ENCODE measurements around the gene LCAT. TPM values are rescaled to one million over a fixed set of nuclear protein-coding genes. Genes with fewer than 3 reads are reported as not detected.

Gene LCAT, protein sequence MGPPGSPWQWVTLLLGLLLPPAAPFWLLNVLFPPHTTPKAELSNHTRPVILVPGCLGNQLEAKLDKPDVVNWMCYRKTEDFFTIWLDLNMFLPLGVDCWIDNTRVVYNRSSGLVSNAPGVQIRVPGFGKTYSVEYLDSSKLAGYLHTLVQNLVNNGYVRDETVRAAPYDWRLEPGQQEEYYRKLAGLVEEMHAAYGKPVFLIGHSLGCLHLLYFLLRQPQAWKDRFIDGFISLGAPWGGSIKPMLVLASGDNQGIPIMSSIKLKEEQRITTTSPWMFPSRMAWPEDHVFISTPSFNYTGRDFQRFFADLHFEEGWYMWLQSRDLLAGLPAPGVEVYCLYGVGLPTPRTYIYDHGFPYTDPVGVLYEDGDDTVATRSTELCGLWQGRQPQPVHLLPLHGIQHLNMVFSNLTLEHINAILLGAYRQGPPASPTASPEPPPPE
- total RNA-seq (10 to 100 TPM in 1 of 2 donors, 1 to 10 TPM in 1; 8.4 to 43.9 TPM), polyA plus RNA-seq (10 to 100 TPM; 11.8 to 32.1 TPM)
- long read RNA-seq, donor 1, transcript LCAT-204 (5 exons, 1,240 nt): major isoform, 5 of 13 reads
- long read RNA-seq, donor 1, partial matches to known transcripts: 6 of 13 reads
- long read RNA-seq, donor 1, other reads (novel, unspliced or antisense): 0 of 13 reads
- long read RNA-seq, donor 2, partial matches to known transcripts: 0 of 2 reads
- long read RNA-seq, donor 2, other reads (novel, unspliced or antisense): 0 of 2 reads
- long read RNA-seq, donor 3, transcript LCAT-204 (5 exons, 1,240 nt): major isoform, 5 of 5 reads
- long read RNA-seq, donor 3, partial matches to known transcripts: 0 of 5 reads
- long read RNA-seq, donor 3, other reads (novel, unspliced or antisense): 0 of 5 reads
- long read RNA-seq, donor 4, partial matches to known transcripts: 0 of 4 reads
- long read RNA-seq, donor 4, other reads (novel, unspliced or antisense): 0 of 4 reads
- long read RNA-seq, donor 5, partial matches to known transcripts: 0 of 5 reads
- long read RNA-seq, donor 5, other reads (novel, unspliced or antisense): 0 of 5 reads

DNA sequence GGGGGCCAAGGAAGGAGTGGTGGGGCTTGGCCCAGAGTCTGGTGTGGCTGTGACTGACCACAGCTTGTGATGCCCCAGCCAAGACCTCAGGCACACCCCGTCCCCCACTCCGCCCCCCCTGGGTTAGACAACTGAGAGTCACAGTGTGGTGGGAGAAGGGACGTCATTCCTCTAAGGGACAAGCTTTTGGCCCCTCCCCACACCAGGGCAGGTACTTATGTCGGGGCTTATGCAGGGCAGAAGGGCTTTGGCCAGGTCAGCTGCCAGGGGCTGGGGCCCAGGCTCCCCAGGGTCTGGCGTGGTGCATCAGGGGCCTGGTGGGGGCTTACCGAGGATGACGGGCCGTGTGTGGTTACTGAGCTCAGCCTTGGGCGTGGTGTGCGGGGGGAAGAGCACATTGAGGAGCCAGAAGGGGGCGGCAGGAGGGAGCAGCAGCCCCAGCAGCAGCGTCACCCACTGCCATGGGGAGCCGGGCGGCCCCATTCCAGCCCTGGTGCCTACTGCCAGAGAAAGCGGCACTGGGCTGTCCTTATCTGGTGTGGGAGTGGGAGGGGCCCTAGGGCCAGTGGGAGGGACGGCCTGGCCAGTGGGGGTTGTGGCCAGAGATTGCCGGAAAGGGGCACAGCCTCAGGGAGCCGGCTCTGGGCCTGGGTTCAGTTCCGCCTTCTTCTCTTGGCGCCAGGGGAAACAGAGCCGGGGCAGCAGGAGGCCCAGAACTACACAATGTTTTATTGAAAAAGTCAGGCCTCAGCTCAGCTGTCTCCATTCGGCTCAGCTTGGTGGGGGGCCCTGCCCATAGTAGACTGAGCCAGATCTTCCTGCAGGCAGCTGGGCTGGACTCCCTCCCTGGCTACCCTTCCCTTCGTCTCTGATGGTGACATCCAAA is at the start of gene LCAT:
TSS of gene LCAT (minus strand) at position 502 of the 886 bp plus-strand sequence. CDS start at position 483, 19 bp downstream.
- TF ChIP-seq, protein P1, sequence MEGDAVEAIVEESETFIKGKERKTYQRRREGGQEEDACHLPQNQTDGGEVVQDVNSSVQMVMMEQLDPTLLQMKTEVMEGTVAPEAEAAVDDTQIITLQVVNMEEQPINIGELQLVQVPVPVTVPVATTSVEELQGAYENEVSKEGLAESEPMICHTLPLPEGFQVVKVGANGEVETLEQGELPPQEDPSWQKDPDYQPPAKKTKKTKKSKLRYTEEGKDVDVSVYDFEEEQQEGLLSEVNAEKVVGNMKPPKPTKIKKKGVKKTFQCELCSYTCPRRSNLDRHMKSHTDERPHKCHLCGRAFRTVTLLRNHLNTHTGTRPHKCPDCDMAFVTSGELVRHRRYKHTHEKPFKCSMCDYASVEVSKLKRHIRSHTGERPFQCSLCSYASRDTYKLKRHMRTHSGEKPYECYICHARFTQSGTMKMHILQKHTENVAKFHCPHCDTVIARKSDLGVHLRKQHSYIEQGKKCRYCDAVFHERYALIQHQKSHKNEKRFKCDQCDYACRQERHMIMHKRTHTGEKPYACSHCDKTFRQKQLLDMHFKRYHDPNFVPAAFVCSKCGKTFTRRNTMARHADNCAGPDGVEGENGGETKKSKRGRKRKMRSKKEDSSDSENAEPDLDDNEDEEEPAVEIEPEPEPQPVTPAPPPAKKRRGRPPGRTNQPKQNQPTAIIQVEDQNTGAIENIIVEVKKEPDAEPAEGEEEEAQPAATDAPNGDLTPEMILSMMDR (IDR thresholded peaks at IDR 0.05; ENCODE audit: control extremely low read depth, extremely low read depth): no peak
- peaks cover 0 to 10% (median 0%) of the 10 kb centered on the region in 5 donors for H3K4me1 ChIP-seq (ENCODE audit: control insufficient read depth in 5 of 5, insufficient read depth in 5 of 5, low read length in 5 of 5)
- peak within 1 kb of the TSS; percentile 24 to 69 for H3K27ac ChIP-seq (ENCODE audit: low read depth in 1 of 2, low read length in 1 of 2)
- 76 to 79% methylated on average over 23 of the region's 23 CpGs for WGBS, 2 donors
- H3K9me3 ChIP-seq (ENCODE audit: control insufficient read depth in 4 of 4, insufficient read depth in 3 of 4, low read length in 3 of 4): no peaks in the 10 kb centered on the region
- H3K9ac ChIP-seq (ENCODE audit: insufficient read depth in 1 of 2, low read length in 2 of 2): no peak within 1 kb of the TSS
- no peak for ATAC-seq (ENCODE audit: insufficient read depth, low FRiP score)
- H3K4me3 ChIP-seq: no peak within 1 kb of the TSS
- DNase-seq: peak; percentile 39 to 59 (median 46)
- H3K36me3 ChIP-seq (ENCODE audit: control insufficient read depth in 4 of 4, insufficient read depth in 4 of 4, low read length in 4 of 4): peaks cover 15 to 83% (median 42%) of the 10 kb centered on the region in 4 donors
- H3K27me3 ChIP-seq (ENCODE audit: control insufficient read depth in 3 of 3, insufficient read depth in 3 of 3, low read length in 2 of 3): no peaks in the 10 kb centered on the region

DNA sequence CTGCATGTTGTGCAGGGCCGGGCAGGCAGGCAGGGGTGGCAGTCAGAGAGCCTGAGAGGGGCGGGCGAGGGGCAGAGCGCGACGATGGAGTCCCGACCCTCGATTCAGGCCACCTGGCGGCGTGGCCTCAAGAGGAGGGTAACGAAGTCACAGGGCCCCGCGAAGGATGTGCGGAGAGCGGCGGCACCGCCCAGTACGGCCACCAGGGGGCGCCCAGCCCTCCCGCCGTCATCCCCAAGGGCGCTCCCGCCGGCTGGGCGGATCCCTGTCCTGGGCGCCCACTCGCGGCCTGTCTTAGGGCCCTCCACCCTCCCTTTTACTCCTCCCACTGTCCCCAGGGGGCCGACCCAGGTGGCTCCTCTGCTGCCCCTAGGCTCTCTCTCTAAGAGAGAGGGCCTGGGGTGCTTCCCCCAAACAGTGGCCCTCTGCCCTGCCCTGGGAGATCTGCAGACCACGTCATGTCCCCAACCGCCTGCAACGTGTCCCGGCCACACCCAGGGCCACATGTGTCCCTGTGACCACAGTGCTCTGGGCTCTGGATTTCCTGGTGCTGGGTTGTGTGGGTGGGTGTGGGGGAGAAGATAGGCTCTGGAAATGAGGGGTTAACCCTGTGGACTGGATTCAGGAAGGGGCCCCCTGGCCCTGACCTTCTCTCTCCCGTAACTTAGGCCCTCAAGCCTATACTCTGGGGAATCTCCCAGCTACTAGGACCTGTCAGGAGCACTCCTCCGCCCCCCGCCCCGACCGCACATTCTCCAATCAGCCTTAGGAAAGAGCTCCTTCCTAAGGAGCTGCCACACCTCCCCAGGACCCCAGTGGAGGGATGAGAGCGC is 49.5 kb upstream of the LCAT start:
- no peak overlapping the region for H3K4me3 ChIP-seq
- 5 to 7% methylated on average over 38 to 39 of the region's 39 CpGs for whole genome bisulfite sequencing, 2 donors
- no peak overlapping the region for H3K9ac ChIP-seq (ENCODE audit: insufficient read depth in 1 of 2, low read length in 2 of 2)
- no peaks in the 10 kb centered on the region for H3K36me3 ChIP-seq (ENCODE audit: control insufficient read depth in 4 of 4, insufficient read depth in 4 of 4, low read length in 4 of 4)
- DNase-seq: peak; percentile 72 to 82 (median 78)
- TF ChIP-seq, protein P1 (IDR thresholded peaks at IDR 0.05; ENCODE audit: control extremely low read depth, extremely low read depth): peak; percentile 95
- H3K27me3 ChIP-seq (ENCODE audit: control insufficient read depth in 3 of 3, insufficient read depth in 3 of 3, low read length in 2 of 3): no peaks in the 10 kb centered on the region
- H3K27ac ChIP-seq (ENCODE audit: low read depth in 1 of 2, low read length in 1 of 2): peak overlapping the region; percentile 37 to 67
- peak; percentile 90 for ATAC-seq (ENCODE audit: insufficient read depth, low FRiP score)
- H3K9me3 ChIP-seq (ENCODE audit: control insufficient read depth in 4 of 4, insufficient read depth in 3 of 4, low read length in 3 of 4): no peaks in the 10 kb centered on the region
- peaks cover 0 to 9% (median 0%) of the 10 kb centered on the region in 5 donors for H3K4me1 ChIP-seq (ENCODE audit: control insufficient read depth in 5 of 5, insufficient read depth in 5 of 5, low read length in 5 of 5)
